HG03558 (cell line): ENCODE data around the gene HCAR2.
"Not testable (repeated sequence)": the region's sequence is repeated elsewhere in the genome, so short reads cannot be mapped to it uniquely, and the experiment has no call there.

Experiments used
- ATAC-seq: cut with Tn5 transposase; IDR thresholded peaks from one replicate; pipeline ENCODE4 v1.9.1; 2021; ENCODE audit warnings: moderate number of reproducible peaks; ENCODE audit not compliant: unreplicated experiment; ENCODE audit errors: extremely low read depth

The HCAR2 gene

GRCh38 chr12:122721057-122721545, 17.9 kb upstream of the HCAR2 start:
- no peak for ATAC-seq

DNA sequence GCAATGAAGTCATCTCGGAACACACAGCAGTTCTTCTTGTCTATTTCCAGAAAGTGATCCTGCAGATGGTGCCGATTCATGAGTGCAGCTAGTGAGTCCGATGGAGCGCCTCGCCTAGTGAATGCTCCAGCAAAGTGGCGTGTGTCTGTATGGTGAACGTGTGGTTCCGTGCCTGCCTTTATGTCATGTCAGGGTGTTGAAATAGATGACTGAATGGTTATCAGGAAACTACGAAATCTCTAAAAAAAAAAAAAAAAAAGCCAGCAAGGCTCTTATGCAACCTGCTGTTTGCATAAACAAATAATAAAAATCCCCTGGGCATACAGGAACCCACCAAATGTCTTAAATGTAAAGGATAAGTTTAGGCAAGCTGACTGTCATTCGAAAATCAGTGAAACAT, 13.5 kb upstream of the HCAR2 start, which contains the start of gene HCAR3:
TSS of gene HCAR3 (minus strand) at position 154 of the 400 bp plus-strand sequence. CDS start at position 80, 74 bp downstream.
- ATAC-seq = not testable (repeated sequence)

DNA sequence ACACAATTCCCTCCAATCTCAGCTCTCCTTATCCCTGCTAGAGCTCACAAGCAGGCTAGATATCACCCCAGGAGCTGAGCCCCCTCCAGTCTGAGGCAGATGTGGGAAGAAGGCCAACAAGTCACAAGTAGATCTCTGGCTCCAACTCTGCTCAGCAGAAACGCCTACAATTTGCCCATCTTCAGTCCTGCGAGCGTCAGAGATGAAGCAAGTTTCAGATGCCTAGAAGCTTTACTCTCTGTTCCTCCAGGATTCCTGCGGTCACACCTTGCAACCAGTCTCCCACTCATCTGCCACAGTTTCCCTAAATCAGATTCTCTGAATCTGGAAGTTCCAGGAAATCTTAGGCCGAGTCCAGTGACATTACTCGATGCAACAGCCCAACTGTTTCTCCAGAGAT, 12.1 kb upstream of the HCAR2 start:
- not testable (repeated sequence) for ATAC-seq

GRCh38 chr12:122713491-122714188, 10.5 kb upstream of the HCAR2 start:
- ATAC-seq = not testable (repeated sequence)

- not testable (repeated sequence) for ATAC-seq
Measured at GRCh38 chr12:122711266-122711665, 8.1 kb upstream of the HCAR2 start.

- ATAC-seq = not testable (repeated sequence)
Measured at GRCh38 chr12:122710341-122710740, 7.2 kb upstream of the HCAR2 start.

DNA sequence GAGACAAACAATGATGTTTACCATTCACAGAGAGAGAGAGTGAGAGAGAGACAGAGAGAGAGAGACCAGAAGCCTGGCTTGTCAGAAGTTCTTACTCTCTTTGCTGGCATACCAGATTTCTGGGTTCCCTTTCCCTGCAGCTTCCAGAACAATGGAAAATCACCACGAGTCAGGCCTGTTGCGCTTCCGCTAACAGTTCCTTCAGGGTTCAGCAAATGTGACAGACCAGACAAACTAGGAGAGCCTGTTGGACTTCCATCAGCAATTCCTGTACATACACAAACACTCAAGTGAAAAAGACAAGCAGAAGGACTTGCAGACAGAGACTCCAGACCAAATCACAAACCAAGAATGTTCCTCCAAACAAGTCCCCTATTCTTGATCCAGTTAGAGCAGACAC, 6.1 kb upstream of the HCAR2 start:
- ATAC-seq = not testable (repeated sequence)

DNA sequence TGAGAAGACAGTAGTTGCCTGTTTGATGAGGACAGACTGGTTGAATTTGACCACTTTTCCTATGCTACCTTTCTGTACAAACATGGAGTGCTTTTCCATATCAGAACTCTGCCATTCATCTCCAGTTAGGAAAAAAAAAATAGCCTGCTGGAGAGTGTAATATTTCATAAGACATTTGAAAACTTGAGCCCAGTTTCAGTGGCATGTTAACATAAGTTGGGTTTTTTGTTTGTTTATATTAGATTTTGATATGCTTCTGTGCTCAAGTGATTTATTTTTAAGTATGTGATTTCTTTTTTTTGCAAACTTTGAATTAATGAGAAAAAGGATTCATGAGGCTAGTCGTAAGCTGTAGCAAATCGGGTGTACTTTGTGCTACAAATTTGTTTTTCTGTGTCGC, 684 bp upstream of the HCAR2 start:
- ATAC-seq = not testable (repeated sequence)

DNA sequence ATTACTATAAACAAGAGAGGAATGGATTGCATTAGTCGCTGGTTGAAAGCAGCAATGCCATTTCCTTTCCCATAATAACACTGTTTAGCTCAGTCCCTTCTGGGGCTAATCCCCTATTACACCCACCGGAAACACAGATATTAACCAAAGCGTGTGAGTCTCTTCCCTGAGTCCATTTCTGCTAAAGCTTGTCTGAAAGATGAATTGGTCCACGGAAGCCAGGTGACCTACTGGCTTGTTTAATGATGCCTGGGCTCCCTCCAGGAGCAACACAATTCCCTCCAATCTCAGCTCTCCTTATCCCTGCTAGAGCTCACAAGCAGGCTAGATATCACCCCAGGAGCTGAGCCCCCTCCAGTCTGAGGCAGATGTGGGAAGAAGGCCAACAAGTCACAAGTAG, 1.7 kb downstream of the HCAR2 start:
- not testable (repeated sequence) for ATAC-seq

DNA sequence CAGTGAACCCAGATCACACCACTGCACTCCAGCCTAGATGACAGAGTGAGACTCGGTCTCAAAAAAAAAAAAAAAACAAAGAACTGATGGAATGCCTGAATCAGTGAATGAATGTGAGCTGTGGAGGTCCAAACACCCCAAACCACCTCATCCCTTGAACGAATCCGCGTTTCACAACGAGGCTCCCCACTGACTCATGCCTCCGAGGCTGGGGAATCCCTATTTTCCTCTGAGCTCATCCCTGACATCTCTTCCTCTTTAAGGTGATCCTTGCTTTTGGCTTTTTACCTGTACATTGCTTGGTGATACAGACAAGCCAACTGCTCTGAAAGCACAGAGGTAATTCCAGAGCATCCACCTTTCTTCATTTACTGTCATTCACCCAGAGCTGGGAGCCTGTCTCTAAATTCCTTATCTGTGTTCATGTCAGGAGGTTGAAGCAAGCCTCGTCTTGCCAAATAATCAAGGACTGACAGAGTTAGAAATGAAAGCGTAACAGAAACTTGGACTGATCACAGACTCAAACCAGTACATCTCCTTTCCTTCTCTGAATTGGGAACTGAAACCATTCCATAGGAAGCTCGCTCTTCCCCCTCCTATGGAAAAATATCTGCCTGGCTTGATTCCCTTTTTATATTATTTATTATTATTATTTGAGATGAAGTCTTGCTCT, 3.0 kb downstream of the HCAR2 start:
- not testable (repeated sequence) for ATAC-seq

GRCh38 chr12:122696922-122697321, 6.2 kb downstream of the HCAR2 start:
- ATAC-seq = not testable (repeated sequence)

- no peak for ATAC-seq
Measured at GRCh38 chr12:122691566-122691965, 11.6 kb downstream of the HCAR2 start.

DNA sequence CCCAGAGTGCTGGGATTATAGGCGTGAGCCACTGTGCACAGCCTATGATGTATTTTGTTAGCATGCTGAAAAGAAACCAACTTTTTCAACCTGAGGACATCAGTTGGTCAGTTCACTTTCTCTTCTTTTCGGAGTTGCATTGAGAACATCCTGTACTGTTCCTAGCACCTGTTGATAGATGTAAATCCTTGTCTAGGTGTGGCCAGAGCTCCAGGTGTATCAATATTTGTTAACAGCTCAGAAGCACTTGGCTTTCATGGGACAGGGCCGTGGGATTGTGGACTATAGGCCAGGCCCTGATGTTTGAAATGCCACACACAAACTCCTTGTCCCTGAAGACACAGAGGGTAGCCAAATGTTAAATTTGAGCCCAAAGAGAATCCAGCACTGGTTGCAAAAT, 14.9 kb downstream of the HCAR2 start:
- ATAC-seq = no peak

DNA sequence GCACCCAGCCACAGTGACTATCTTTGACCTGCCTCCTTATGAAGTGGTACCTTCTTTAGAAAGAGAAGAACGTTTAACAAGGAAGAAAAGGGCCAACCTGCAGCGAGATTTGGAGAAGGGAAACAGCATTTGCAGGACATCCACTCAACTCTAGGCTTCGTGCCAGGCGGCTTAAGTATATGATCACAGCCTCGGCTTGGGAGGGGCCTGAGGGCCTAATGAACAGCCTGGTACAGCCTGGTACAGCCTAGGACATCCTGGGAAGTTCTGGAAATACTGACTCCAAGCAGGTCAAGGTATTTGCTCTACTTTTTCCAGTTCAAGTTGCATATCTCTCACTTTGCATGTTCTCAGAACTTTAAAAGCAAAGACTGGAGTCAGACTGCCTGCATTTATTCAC, 16.1 kb downstream of the HCAR2 start:
- no peak for ATAC-seq

- ATAC-seq = no peak
Measured at GRCh38 chr12:122686538-122686937, 16.6 kb downstream of the HCAR2 start.

DNA sequence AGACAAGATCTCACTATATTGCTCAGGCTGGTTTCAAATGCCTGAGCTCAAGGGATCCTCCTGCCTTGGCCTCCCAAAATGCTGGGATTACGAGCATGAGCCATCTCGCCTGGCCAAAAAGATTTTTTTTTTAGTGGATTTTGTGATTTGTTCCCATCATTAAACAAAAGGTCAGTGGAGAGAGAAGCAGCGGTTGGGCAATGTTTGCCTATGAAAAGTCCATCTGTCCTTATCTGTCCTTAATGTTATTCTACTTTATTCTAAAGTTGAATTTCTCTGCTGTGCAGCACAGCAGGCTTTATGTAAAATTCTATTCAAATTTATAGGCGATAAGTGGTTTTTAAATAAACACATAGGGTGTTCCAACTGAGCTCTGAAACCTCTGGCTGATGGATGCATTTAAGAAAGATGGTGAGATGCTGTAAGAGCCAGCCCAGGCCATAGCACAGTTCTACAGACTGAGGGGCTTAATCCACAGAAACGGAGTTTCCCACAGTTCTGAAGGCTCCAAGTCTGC, 18.8 kb downstream of the HCAR2 start:
- no peak for ATAC-seq

DNA sequence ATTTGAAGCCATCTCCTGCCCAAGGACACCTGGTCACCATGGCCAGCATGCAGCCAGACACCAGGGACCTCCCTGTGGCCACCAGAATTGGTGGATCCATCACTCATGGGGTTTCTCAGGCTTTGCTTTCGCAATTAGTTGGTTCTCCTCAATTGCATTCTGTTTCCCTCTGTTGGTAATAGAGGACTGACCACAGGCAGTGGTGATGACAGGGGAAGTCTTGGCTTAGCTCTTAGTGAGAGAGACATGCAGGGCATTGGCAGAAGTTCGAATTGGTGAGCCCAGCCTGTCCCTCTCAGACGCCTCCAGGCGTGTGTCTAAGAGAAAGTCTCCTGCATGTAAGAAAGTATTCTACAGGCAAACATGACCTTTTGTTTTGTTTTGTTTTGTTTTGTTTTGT, 21.3 kb downstream of the HCAR2 start:
- ATAC-seq = no peak

GRCh38 chr12:122680989-122681388, 22.2 kb downstream of the HCAR2 start:
- ATAC-seq = not testable (repeated sequence)

GRCh38 chr12:122676781-122677180, 26.4 kb downstream of the HCAR2 start:
- ATAC-seq = not testable (repeated sequence)

DNA sequence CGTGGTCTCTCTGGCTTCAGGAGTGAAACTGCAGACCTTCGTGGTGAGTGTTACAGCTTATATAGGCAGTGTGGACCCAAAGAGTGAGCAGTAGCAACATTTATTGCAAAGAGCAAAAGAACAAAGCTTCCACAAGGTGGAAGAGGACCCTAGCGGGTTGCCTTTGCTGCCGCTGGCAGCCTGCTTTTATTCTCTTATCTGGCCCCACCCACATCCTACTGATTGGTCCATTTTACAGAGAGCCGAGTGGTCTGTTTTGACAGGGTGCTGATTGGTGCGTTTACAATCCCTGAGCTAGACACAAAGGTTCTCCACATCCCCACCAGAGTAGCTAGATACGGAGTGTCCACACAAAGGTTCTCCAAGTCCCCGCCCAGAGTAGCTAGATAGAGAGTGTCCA, 27.1 kb downstream of the HCAR2 start:
- ATAC-seq = not testable (repeated sequence)

- ATAC-seq = no peak
Measured at GRCh38 chr12:122672515-122672914, 30.6 kb downstream of the HCAR2 start.
